Neural cell (in vitro differentiated cells): Measurements from ENCODE around the gene EPC2. TPM values are rescaled to one million over a fixed set of nuclear protein-coding genes. Genes with fewer than 3 reads are reported as not detected.

Source experiments
- H2AFZ ChIP-seq: fragments of 200-600, 300-800 bp; sonication (generic), shearing (Covaris generic); 2 replicates; pipeline ENCODE4 v1.6.0; 2014; ENCODE audit warnings: low read depth, mild to moderate bottlenecking, antibody characterized with exemption, low read length, moderate library complexity
- H3F3A ChIP-seq: fragments of 200-600 bp; shearing (Covaris generic); 2 replicates; pipeline ENCODE4 v1.6.1; 2016; ENCODE audit warnings: mild to moderate bottlenecking, moderate library complexity, mixed read lengths, antibody characterized with exemption, low read length; ENCODE audit not compliant: insufficient read depth, poor library complexity, severe bottlenecking
- H3K27ac ChIP-seq: fragments of 200-600, 300-800 bp; sonication (generic), shearing (Covaris generic); 2 replicates; pipeline ENCODE4 v1.5.1; 2014; ENCODE audit warnings: mild to moderate bottlenecking, low read length, moderate library complexity
- H3K27me3 ChIP-seq: fragments of 300-800, 200-600 bp; sonication (generic), shearing (Covaris generic); 2 replicates; pipeline ENCODE4 v1.6.0; 2014; ENCODE audit warnings: mild to moderate bottlenecking, low read depth, low read length, moderate library complexity; ENCODE audit not compliant: insufficient read depth
- H3K36me3 ChIP-seq: fragments of 300-800, 200-600 bp; sonication (generic), shearing (Covaris generic); 2 replicates; pipeline ENCODE4 v1.5.1; 2014; ENCODE audit warnings: mild to moderate bottlenecking, antibody characterized with exemption, low read length, moderate library complexity; ENCODE audit not compliant: insufficient read depth
- H3K4me2 ChIP-seq: fragments of 300-800, 200-600 bp; sonication (generic), shearing (Covaris generic); 2 replicates; pipeline ENCODE4 v1.6.0; 2014; ENCODE audit warnings: mild to moderate bottlenecking, low read length
- H3K4me3 ChIP-seq: fragments of 300-800, 200-600 bp; sonication (generic), shearing (Covaris generic); 2 replicates; pipeline ENCODE4 v1.5.1; 2014; ENCODE audit warnings: mild to moderate bottlenecking, low read length, moderate library complexity
- H3K79me2 ChIP-seq: fragments of 200-600 bp; shearing (Covaris generic); replicated peaks from 2 replicates; pipeline ENCODE4 v1.6.0; 2014; ENCODE audit warnings: mild to moderate bottlenecking, low read length, moderate library complexity; ENCODE audit not compliant: insufficient read depth
- H3K9ac ChIP-seq: fragments of 300-800, 200-600 bp; sonication (generic), shearing (Covaris generic); 2 replicates; pipeline ENCODE4 v1.6.1; 2016; ENCODE audit warnings: mild to moderate bottlenecking, low read length, mixed read lengths
- H3K9me2 ChIP-seq: fragments of 200-600 bp; shearing (Covaris generic); 2 replicates; pipeline ENCODE4 v1.6.1; 2016; ENCODE audit warnings: mild to moderate bottlenecking, low read length, mixed read lengths; ENCODE audit not compliant: insufficient read depth
- H3K9me3 ChIP-seq: fragments of 200-600, 300-800 bp; sonication (generic), shearing (Covaris generic); 2 replicates; pipeline ENCODE4 v1.6.1; 2016; ENCODE audit warnings: mild to moderate bottlenecking, mixed run types, low read length, moderate library complexity, mixed read lengths
- H4K20me1 ChIP-seq: fragments of 200-600 bp; shearing (Covaris generic); 2 replicates; pipeline ENCODE4 v1.6.1; 2016; ENCODE audit warnings: mild to moderate bottlenecking, mixed run types; ENCODE audit not compliant: insufficient read depth
- CTCF ChIP-seq: fragments of 450-650 bp; IDR thresholded peaks from 2 replicates; pipeline ENCODE4 v1.5.1; 2014; ENCODE audit warnings: antibody characterized with exemption, mild to moderate bottlenecking, moderate library complexity; ENCODE audit not compliant: poor library complexity, severe bottlenecking
- EP300 ChIP-seq: fragments of 450-650 bp; conservative IDR thresholded peaks from 2 replicates; pipeline ENCODE4 v1.6.1; 2014; ENCODE audit warnings: antibody characterized with exemption, mild to moderate bottlenecking, moderate library complexity; ENCODE audit not compliant: poor library complexity, severe bottlenecking
- EZH2 ChIP-seq: fragments of 200-600, 300-800 bp; shearing (Covaris generic), sonication (generic); IDR thresholded peaks from 2 replicates; pipeline ENCODE4 v1.6.1; 2014; ENCODE audit warnings: antibody characterized with exemption, low read length, borderline replicate concordance, mild to moderate bottlenecking; ENCODE audit not compliant: insufficient read depth, poor library complexity, severe bottlenecking
- MXI1 ChIP-seq: fragments of 450-650 bp; conservative IDR thresholded peaks from 2 replicates; pipeline ENCODE4 v1.6.1; 2014; ENCODE audit warnings: antibody characterized with exemption, mild to moderate bottlenecking; ENCODE audit not compliant: poor library complexity, severe bottlenecking
- POLR2AphosphoS5 ChIP-seq: IDR thresholded peaks from 2 replicates; pipeline ENCODE4 v1.6.1; 2012
- RAD21 ChIP-seq: fragments of 450-650 bp; conservative IDR thresholded peaks from 2 replicates; pipeline ENCODE4 v1.6.1; 2014; ENCODE audit warnings: antibody characterized with exemption, mild to moderate bottlenecking, moderate library complexity
- REST ChIP-seq: IDR thresholded peaks from 2 replicates; pipeline ENCODE4 v1.6.1; 2012; ENCODE audit warnings: borderline replicate concordance
- SMC3 ChIP-seq: fragments of 450-650 bp; conservative IDR thresholded peaks from 2 replicates; pipeline ENCODE4 v1.6.1; 2014; ENCODE audit warnings: antibody characterized with exemption, mild to moderate bottlenecking, moderate library complexity; ENCODE audit not compliant: poor library complexity
- TAF1 ChIP-seq: IDR thresholded peaks from 2 replicates; pipeline ENCODE4 v1.6.1; 2012; ENCODE audit warnings: low read depth
- polyA plus RNA-seq: library from polyadenylated mRNA; depleted of rRNA; stranded (reverse); fragments of >200 nt; gene quantifications from 2 replicates; pipeline ENCODE4 v1.2.3, GENCODE V29; 2014

Gene EPC2
- polyA plus RNA-seq, 1 donor from 2014 or later = 43.9 TPM

GRCh38 chr2:148704247-148704646 is 59.7 kb downstream of the EPC2 start:
- Histone ChIP-seq H2AFZ (no peak overlapping the region), H3K9me2 (no peaks in the 10 kb centered on the region), H3K27me3 (no peaks in the 10 kb centered on the region), H3K9ac (no peak overlapping the region), H4K20me1 (no peaks in the 10 kb centered on the region), H3K79me2 (peaks cover 44% of the 10 kb centered on the region), H3K4me2 (no peak overlapping the region), H3K9me3 (peaks cover 7% of the 10 kb centered on the region), H3K4me3 (no peak overlapping the region), H3K36me3 (no peaks in the 10 kb centered on the region), H3K27ac (no peak overlapping the region), H3F3A (no peaks in the 10 kb centered on the region)
- no peak for TF ChIP-seq MXI1
- TF ChIP-seq SMC3 = no peak
- no peak for TF ChIP-seq REST
- TF ChIP-seq RAD21 = no peak
- no peak for TF ChIP-seq TAF1
- no peak for TF ChIP-seq POLR2AphosphoS5
- TF ChIP-seq CTCF = no peak
- TF ChIP-seq EZH2 = no peak
- no peak for TF ChIP-seq EP300

DNA sequence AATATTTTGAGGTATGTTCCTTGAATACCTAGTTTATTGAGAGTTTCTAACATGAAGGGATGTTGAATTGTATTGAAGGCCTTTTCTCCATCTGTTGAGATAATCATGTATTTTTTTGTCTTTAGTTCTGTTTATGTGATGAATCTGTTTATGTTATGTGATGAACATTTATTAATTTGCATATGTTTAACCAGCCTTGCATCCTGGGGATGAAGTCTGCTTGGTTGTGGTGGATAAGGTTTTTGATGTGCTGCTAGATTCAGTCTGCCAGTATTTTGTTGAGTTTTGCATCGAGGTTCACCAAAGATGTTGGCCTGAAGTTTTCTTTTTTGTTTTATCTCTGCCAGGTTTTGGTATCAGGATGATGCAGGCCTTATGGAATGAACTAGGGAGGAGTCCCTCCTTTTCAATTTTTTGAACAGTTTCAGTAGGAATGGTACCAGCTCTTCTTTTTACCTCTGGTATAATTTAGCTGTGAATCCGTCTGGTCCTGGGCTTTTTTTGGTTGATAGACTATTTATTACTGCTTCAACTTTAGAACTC is 71.9 kb downstream of the EPC2 start:
- Histone ChIP-seq H2AFZ (no peak overlapping the region), H3K9me2 (no peaks in the 10 kb centered on the region), H3K27ac (no peak overlapping the region), H3K4me2 (no peak overlapping the region), H3K9me3 (no peaks in the 10 kb centered on the region), H3K36me3 (no peaks in the 10 kb centered on the region), H3K4me3 (no peak overlapping the region), H3F3A (no peaks in the 10 kb centered on the region), H4K20me1 (no peaks in the 10 kb centered on the region), H3K9ac (no peak overlapping the region), H3K79me2 (peaks cover 65% of the 10 kb centered on the region), H3K27me3 (no peaks in the 10 kb centered on the region)
- no peak for TF ChIP-seq SMC3
- TF ChIP-seq MXI1 = no peak

- H3K4me2 ChIP-seq = no peak overlapping the region
- H2AFZ ChIP-seq = no peak overlapping the region
- no peak overlapping the region for H3K9ac ChIP-seq
- peaks cover 77% of the 10 kb centered on the region for H3K79me2 ChIP-seq
- no peaks in the 10 kb centered on the region for H3K27me3 ChIP-seq
- H3K9me3 ChIP-seq = no peaks in the 10 kb centered on the region
- no peak overlapping the region for H3K27ac ChIP-seq
- no peaks in the 10 kb centered on the region for H3K36me3 ChIP-seq
- no peaks in the 10 kb centered on the region for H3K9me2 ChIP-seq
- H3K4me3 ChIP-seq = no peak overlapping the region
- no peaks in the 10 kb centered on the region for H3F3A ChIP-seq
- TF ChIP-seq REST (no peak), CTCF (no peak), SMC3 (no peak), TAF1 (no peak), EP300 (no peak)
- no peaks in the 10 kb centered on the region for H4K20me1 ChIP-seq
Measured at GRCh38 chr2:148718039-148718438, 73.5 kb downstream of the EPC2 start.
